ENCODE results near the gene CCDC102A.
A peak's percentile ranks its signal among the peaks of the same experiment; 100 is the strongest.

Gene CCDC102A

GRCh38 chr16:57507136-57508034 lies 29.0 kb downstream of the CCDC102A start:
- TF ChIP-seq CTCF (IDR thresholded peaks at IDR 0.05; ENCODE audit: low read length, missing control alignments) = no peak
- H3K4me3 ChIP-seq (replicated peaks; ENCODE audit: low read depth, low read length) = no peak overlapping the region
- DNase-seq (ENCODE audit: low read depth) = no peak

GRCh38 chr16:57505169-57505568 lies 31.2 kb downstream of the CCDC102A start:
- no peak for TF ChIP-seq CTCF (IDR thresholded peaks at IDR 0.05; ENCODE audit: low read length, missing control alignments)
- DNase-seq (ENCODE audit: low read depth) = no peak
- no peak overlapping the region for H3K4me3 ChIP-seq (replicated peaks; ENCODE audit: low read depth, low read length)

GRCh38 chr16:57504491-57504890 lies 31.9 kb downstream of the CCDC102A start:
- no peak overlapping the region for H3K4me3 ChIP-seq (replicated peaks; ENCODE audit: low read depth, low read length)
- no peak for DNase-seq (ENCODE audit: low read depth)
- no peak for TF ChIP-seq CTCF (IDR thresholded peaks at IDR 0.05; ENCODE audit: low read length, missing control alignments)

- no peak overlapping the region for H3K4me3 ChIP-seq (replicated peaks; ENCODE audit: low read depth, low read length)
- TF ChIP-seq CTCF (IDR thresholded peaks at IDR 0.05; ENCODE audit: low read length, missing control alignments) = no peak
- no peak for DNase-seq (ENCODE audit: low read depth)
These were observed 32.4 kb downstream of the CCDC102A start for GRCh38 chr16:57504001-57504400.

- no peak for TF ChIP-seq CTCF (IDR thresholded peaks at IDR 0.05; ENCODE audit: low read length, missing control alignments)
- DNase-seq (ENCODE audit: low read depth) = peak; percentile 23
- no peak overlapping the region for H3K4me3 ChIP-seq (replicated peaks; ENCODE audit: low read depth, low read length)
These were observed 33.0 kb downstream of the CCDC102A start for GRCh38 chr16:57503366-57503765.

- no peak for DNase-seq (ENCODE audit: low read depth)
- no peak for TF ChIP-seq CTCF (IDR thresholded peaks at IDR 0.05; ENCODE audit: low read length, missing control alignments)
These were observed 34.2 kb downstream of the CCDC102A start for GRCh38 chr16:57502048-57502775.

More at GRCh38 chr16:57502048-57502775, 34.2 kb downstream of the CCDC102A start:
- no peak overlapping the region for H3K4me3 ChIP-seq (replicated peaks; ENCODE audit: low read depth, low read length)
